Measurements from ENCODE around the gene TGFBR3. TPM values are rescaled to one million over a fixed set of nuclear protein-coding genes. Genes with fewer than 3 reads are reported as not detected.
A peak's percentile ranks its signal among the peaks of the same experiment; 100 is the strongest.

Gene TGFBR3
- total RNA-seq, 2 experiments from 2014 or later = 12.9 to 13.0 TPM

DNA sequence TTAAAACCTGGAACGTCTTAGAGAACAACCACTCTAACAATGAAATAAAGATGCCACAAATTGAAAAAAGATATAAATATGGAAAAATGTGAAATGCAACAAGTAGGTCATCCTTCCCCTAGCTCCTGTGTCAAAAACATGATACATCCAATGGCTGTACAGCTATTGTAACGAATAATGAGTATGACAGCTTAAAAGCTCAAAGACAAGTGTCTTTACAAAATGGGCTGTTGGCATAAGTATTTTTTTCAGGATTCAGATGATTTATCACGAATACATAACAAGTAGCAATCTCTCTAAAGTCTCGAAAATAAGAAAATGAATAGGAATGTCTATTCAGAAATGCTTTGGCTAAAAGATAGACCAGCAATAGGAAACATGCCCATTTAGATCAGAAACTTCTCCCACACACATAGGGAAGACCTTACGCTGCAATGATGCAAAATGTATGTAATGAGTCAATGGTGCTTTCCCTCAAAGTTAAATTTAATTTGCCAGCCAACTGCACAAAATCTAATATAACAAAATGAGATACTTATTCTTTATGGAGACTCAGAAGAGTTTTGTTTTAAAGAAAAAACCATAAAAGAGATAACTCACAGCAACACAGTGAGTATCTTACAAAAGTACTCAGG lies 8.3 kb downstream of the TGFBR3 start:
- Mint-ChIP-seq H3K4me3 (no peak overlapping the region), H3K4me1 (peaks cover 45% of the 10 kb centered on the region), H3K27me3 (peaks cover 40% of the 10 kb centered on the region), H3K27ac (no peak overlapping the region), H3K36me3 (ENCODE audit: low read depth) (peaks cover 2% of the 10 kb centered on the region), H3K9me3 (no peaks in the 10 kb centered on the region)
- DNase-seq = no peak
- CTCF ChIA-PET = no interaction called here
- POLR2A ChIA-PET = no interaction called here

DNA sequence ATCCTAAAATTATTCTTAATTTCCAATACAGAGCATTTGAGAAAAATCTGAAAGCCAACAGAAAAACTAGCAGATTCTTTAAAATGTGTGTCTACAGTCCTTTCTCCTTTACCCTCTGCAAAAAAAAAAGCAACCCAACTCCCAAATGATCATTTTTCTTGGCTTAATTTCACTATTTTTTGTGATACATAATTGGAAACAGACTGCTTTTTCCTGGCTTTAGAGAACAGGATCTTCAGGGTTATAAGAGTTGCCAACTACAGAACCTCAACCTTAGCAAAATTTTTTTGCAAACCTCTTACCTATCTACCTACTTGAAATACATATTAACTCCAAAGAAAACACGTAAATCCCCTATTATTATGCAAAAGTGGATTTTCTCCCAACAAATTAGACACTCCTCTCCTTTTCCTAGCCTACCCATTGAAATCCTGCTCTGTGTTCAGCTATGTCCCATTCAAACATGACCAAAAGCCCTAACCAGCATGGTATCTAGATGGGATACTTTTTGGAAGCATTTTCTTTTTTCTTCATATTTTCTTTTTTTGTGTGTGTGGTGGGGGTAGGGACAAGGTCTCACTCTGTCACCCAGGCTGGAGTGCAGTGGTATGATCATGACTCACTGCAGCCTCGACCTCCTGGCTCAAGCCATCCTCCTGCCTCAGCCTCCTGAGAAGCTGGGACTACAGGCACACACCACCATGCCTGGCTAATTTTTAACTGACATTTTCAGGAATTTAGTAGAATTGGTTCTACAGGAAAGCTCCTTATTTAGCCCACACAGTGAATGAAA lies 9.0 kb downstream of the TGFBR3 start:
- no peak for DNase-seq
- Mint-ChIP-seq H3K9me3 (no peaks in the 10 kb centered on the region), H3K36me3 (ENCODE audit: low read depth) (peaks cover 2% of the 10 kb centered on the region)

DNA sequence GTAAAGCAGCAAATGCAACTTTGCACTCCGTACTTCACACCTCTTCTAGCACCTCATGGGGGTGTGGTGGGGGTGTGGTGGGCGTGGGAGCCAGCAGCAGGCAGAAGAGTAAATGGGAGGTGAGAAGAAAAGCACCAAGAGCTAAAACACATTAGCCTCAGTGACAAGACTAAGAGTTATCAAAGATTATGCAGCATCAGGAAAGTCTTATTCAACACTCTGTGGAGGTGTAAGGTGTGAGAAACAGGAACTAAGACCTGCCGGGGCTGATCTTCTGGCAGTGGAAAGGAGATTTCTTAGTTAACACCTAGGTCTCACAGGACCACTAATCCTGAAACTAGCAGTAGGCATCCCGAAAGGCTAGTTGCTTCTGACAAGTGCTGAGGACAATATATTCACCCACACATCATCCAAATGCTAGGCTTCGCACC lies 9.9 kb downstream of the TGFBR3 start:
- no peaks in the 10 kb centered on the region for H3K9me3 Mint-ChIP-seq
- ChIA-PET POLR2A (no interaction called here), CTCF (interaction anchor here (1.1 kb wide), 1 partner anchor 16 kb away, joined by 4 read pairs; no protein-coding TSS in a partner anchor)
- no peak overlapping the region for H3K4me3 Mint-ChIP-seq
- H3K4me1 Mint-ChIP-seq = peaks cover 61% of the 10 kb centered on the region
- no peak for DNase-seq
- H3K27me3 Mint-ChIP-seq = peaks cover 39% of the 10 kb centered on the region
- no peak overlapping the region for H3K27ac Mint-ChIP-seq
- H3K36me3 Mint-ChIP-seq (ENCODE audit: low read depth) = peaks cover 2% of the 10 kb centered on the region

More for the DNA sequence above, 9.0 kb downstream of the TGFBR3 start:
- ChIA-PET CTCF (no interaction called here), POLR2A (no interaction called here)
- H3K4me1 Mint-ChIP-seq = peaks cover 52% of the 10 kb centered on the region
- H3K27ac Mint-ChIP-seq = no peak overlapping the region
- H3K27me3 Mint-ChIP-seq = peaks cover 40% of the 10 kb centered on the region
- H3K4me3 Mint-ChIP-seq = no peak overlapping the region

DNA sequence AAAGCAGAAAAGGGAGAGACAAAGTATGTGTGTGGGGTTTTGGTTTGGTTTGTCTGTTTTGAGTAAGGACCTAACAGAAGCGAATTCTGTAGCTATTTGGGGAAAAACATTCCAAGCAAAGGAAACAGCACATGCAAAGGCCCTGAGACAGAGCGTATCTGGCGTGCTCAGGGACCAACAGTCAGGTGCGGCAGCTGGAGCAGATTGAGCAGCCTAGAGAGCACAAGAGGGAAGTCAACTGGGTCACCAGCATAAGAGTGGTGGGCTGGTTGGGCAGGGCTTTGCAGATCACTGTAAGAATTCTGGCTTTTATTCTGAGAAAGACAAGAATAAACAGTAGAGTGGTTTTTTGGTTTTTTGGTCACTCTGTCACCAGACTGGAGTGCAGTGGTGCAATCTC lies 11.8 kb downstream of the TGFBR3 start:
- no peak overlapping the region for H3K4me3 Mint-ChIP-seq
- peaks cover 36% of the 10 kb centered on the region for H3K27me3 Mint-ChIP-seq
- peaks cover 2% of the 10 kb centered on the region for H3K36me3 Mint-ChIP-seq (ENCODE audit: low read depth)
- H3K4me1 Mint-ChIP-seq = peaks cover 68% of the 10 kb centered on the region
- CTCF ChIA-PET = interaction anchor here (1.0 kb wide), 1 partner anchor 10 kb away, joined by 3 read pairs; no protein-coding TSS in a partner anchor
- no peaks in the 10 kb centered on the region for H3K9me3 Mint-ChIP-seq
- H3K27ac Mint-ChIP-seq = no peak overlapping the region
- POLR2A ChIA-PET = no interaction called here
- no peak for DNase-seq

DNA sequence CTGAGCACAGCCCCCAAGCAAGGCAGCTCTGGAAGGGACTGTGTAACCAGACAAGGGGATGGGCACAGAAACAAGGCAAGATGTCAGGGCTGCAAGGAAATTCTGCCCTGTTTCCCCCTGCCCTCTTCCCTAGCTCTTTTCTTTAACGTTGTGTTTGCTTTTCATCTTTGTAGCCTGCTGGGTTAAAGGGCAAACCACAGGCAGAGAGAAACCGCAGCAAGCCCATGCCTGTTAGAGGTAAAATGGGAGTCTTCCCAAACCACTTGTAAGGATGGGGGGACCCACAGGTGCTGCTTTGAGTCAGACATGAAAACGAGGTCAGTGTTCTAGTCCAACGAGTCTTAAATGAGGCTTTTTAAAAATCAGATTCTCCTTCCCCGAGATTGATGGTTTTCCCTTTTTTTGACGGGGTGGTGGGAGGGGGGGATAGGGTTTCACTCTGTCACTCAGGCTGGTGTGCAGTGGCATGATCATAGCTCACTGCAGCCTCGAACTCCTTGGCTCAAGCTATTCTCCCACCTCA lies 13.3 kb downstream of the TGFBR3 start:
- POLR2A ChIA-PET = no interaction called here
- no peaks in the 10 kb centered on the region for H3K9me3 Mint-ChIP-seq
- peaks cover 26% of the 10 kb centered on the region for H3K27me3 Mint-ChIP-seq
- H3K4me3 Mint-ChIP-seq = peak overlapping the region; percentile 25
- H3K36me3 Mint-ChIP-seq (ENCODE audit: low read depth) = peaks cover 2% of the 10 kb centered on the region
- peak; percentile 54 for DNase-seq
- H3K27ac Mint-ChIP-seq = no peak overlapping the region
- H3K4me1 Mint-ChIP-seq = peaks cover 56% of the 10 kb centered on the region
- CTCF ChIA-PET = interaction anchor here (1.0 to 1.4 kb wide), 5 partner anchors 11 to 67 kb away, joined by 3 read pairs; partner anchors contain the start of gene TGFBR3

DNA sequence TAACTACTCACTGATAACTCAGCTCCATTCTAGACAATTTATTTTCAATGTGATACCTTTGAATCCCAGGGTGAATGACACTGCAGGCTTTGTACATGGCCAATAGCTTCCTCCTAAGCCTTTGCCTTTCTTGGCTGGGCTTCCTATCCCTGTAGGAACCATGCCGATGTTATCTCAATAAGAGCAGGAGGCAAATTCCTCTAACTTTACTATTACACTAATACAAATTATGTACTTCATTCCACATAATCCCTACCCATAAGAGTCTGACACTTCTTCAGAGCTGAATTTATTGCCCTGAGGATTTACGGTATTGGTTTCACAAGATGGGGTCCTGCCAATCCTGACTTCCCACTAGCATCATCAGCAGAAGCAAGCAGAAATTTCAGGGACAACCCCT lies 14.0 kb downstream of the TGFBR3 start:
- ChIA-PET POLR2A (interaction anchor here (0.6 kb wide), 1 partner anchor 330 kb away, joined by 3 read pairs; no protein-coding TSS in a partner anchor), CTCF (interaction anchor here (0.6 to 1.4 kb wide), 5 partner anchors 10 to 67 kb away, joined by 3 read pairs; no protein-coding TSS in a partner anchor)
- Mint-ChIP-seq H3K4me1 (peaks cover 50% of the 10 kb centered on the region), H3K27me3 (peaks cover 21% of the 10 kb centered on the region), H3K9me3 (no peaks in the 10 kb centered on the region), H3K4me3 (no peak overlapping the region), H3K36me3 (ENCODE audit: low read depth) (peaks cover 2% of the 10 kb centered on the region), H3K27ac (no peak overlapping the region)
- DNase-seq = no peak

DNA sequence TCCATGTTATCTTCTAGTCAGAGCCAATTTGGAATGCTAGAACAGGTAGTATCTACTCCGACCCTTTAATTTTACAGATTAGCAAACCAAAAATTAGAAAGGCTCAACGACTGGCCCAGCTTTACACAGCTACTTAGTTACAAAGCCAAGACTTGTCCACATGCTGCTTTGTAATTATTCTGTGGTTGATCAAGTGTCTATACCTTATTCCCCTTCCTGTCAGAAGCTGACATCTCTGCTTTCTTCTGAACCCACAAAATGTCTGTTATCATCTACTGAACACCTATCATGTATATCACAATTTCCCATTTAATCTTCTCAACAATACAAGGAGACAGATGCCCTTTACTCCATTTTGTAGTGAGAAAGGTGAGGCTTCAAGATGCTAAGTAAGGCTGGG lies 15.6 kb downstream of the TGFBR3 start:
- Mint-ChIP-seq H3K27ac (no peak overlapping the region), H3K27me3 (peaks cover 10% of the 10 kb centered on the region), H3K4me3 (no peak overlapping the region), H3K36me3 (ENCODE audit: low read depth) (peaks cover 1% of the 10 kb centered on the region), H3K4me1 (peaks cover 40% of the 10 kb centered on the region), H3K9me3 (no peaks in the 10 kb centered on the region)
- DNase-seq = no peak
- ChIA-PET POLR2A (no interaction called here), CTCF (interaction anchor here (0.6 kb wide), 1 partner anchor 9 kb away, joined by 3 read pairs; no protein-coding TSS in a partner anchor)

DNA sequence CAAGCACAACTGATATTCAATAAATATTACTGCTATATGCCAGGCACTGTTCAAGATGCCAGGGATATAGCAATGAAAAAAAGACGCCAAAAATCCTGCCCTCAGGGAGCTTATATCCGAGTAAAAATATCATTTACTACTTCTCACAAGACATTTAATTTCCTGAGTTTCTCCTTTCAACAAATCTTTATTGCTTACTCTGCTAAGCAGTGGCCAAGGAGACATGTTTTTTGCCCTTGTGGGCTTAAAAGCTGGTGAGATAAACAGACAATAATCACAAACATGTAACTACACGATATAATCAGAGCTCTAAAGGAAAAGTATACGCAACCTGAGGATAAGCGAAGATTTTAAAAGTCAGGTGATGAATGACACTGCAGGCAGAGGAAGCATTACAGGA lies 19.5 kb downstream of the TGFBR3 start:
- Mint-ChIP-seq H3K27ac (no peak overlapping the region), H3K4me3 (no peak overlapping the region), H3K27me3 (no peaks in the 10 kb centered on the region), H3K9me3 (no peaks in the 10 kb centered on the region), H3K4me1 (peaks cover 21% of the 10 kb centered on the region), H3K36me3 (ENCODE audit: low read depth) (no peaks in the 10 kb centered on the region)
- DNase-seq = no peak
- ChIA-PET POLR2A (no interaction called here), CTCF (interaction anchor here (0.7 to 1.3 kb wide), 3 partner anchors 14 to 32 kb away, joined by 3 to 4 read pairs (median 3); no protein-coding TSS in a partner anchor)

DNA sequence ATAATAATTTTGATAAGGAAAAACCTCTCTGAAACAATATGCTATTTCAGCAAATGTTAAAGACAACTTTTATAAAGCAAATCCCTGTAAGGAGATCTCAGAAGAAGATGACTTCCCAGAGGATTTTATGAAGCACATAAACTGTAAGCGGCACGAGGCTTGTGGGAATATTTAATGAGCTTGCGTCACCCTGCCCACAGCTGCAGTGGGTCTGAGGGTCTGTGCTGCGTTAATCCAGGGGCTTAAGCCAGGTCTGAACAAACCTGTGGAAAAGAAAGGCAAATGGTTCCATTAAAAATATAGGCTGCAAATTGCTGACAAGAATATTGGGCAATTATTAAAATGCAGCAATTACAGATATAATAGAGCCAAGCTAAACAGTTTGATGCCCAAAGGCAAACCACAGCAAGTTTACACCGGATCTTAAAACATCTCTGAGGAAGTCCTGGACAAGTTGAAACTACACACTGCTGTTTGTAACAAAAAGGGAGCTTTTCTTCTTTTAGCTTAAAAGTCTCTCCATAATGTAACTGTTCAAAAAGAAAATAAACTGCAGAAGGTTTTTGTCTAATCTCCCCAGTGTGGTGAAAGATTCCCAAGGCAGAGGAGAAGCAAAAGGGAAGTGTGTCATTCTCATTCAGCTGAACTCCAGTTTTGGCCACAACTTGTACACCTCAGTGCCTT lies 21.8 kb downstream of the TGFBR3 start:
- ChIA-PET POLR2A (interaction anchor here (0.6 kb wide), 2 partner anchors 100 to 111 kb away, joined by 3 to 6 read pairs; no protein-coding TSS in a partner anchor), CTCF (interaction anchor here (0.8 kb wide), 1 partner anchor 10 kb away, joined by 3 read pairs; no protein-coding TSS in a partner anchor)
- H3K4me1 Mint-ChIP-seq = peaks cover 8% of the 10 kb centered on the region

DNA sequence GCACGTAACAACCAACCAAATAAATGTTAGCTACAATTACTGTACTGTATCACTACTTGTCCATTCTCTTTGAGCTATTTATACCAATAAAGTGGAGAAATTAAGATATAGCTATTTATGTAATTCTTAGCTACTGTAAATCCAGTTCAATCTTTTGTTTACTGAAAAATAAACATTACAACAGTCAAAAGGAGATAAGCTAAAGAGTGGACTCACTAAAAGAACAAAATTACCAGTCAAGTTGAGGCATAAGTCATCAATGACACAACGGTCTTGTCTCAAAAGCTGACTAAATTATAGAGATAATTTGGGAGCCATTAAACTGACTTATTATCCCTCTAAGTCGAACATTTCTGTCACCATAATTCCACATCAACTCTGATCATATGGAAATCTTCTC lies 22.5 kb downstream of the TGFBR3 start:
- H3K9me3 Mint-ChIP-seq = no peaks in the 10 kb centered on the region
- H3K27me3 Mint-ChIP-seq = no peaks in the 10 kb centered on the region
- H3K36me3 Mint-ChIP-seq (ENCODE audit: low read depth) = peaks cover 5% of the 10 kb centered on the region
- H3K4me1 Mint-ChIP-seq = peaks cover 8% of the 10 kb centered on the region
- ChIA-PET POLR2A (interaction anchor here (0.6 kb wide), 1 partner anchor 111 kb away, joined by 6 read pairs; no protein-coding TSS in a partner anchor), CTCF (no interaction called here)
- H3K27ac Mint-ChIP-seq = no peak overlapping the region
- no peak for DNase-seq
- H3K4me3 Mint-ChIP-seq = no peak overlapping the region

More for the DNA sequence above, 21.8 kb downstream of the TGFBR3 start:
- peaks cover 5% of the 10 kb centered on the region for H3K36me3 Mint-ChIP-seq (ENCODE audit: low read depth)
- no peaks in the 10 kb centered on the region for H3K9me3 Mint-ChIP-seq
- H3K27ac Mint-ChIP-seq = no peak overlapping the region
- no peak for DNase-seq
- H3K27me3 Mint-ChIP-seq = no peaks in the 10 kb centered on the region
- H3K4me3 Mint-ChIP-seq = no peak overlapping the region

DNA sequence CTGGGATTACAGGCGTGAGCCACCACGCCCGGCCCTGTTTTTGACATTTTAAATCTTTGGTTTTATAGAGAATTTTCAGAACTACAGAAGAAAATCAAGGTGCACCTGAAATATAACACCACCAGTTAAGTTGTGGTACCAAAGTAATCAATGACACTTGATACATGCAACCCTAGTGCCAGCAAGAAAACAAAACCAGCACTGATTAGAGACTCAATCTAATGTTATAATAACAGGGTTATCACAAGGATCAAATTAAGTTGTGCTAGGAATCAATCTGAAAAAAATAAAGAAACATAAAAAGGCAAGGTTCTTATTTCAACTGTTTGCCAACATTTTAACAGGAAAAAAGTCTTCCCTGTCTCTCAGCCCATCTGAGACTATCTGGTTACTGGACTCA lies 23.8 kb downstream of the TGFBR3 start:
- POLR2A ChIA-PET = no interaction called here
- Mint-ChIP-seq H3K9me3 (no peaks in the 10 kb centered on the region), H3K4me1 (peaks cover 8% of the 10 kb centered on the region), H3K36me3 (ENCODE audit: low read depth) (peaks cover 5% of the 10 kb centered on the region), H3K27me3 (no peaks in the 10 kb centered on the region), H3K4me3 (no peak overlapping the region), H3K27ac (no peak overlapping the region)
- CTCF ChIA-PET = interaction anchor here (0.6 kb wide), 1 partner anchor 9 kb away, joined by 3 read pairs; no protein-coding TSS in a partner anchor
- DNase-seq = no peak

DNA sequence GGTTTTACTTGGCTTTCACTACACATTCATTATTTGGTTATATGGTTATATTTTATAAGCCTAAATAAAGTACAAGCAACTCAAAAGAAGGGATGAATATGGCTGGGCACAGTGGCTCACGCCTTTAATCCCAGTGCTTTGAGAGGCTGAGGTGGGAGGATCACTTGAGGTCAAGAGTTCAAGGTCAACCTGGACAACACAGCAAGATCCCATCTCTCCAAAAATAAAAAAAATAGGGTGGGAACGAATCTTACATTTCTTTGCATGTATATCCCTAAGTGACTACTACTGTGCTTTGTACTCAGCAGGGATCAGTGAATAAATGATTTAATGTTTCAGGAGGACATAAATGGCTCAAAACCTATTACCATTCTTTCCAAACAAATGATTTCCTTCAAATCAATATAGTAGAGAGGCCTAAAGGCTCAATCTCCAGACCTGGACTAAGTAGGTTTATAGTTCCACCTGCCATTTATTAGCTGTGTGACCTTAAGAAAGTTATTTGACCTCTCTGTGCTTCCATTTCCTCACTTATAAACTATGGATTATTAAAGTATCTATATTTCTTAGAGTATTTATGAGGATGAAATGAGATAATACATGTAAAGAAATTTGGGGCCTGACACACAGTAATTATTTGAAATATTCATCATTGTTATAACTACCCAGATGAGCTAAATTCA lies 28.3 kb downstream of the TGFBR3 start:
- Mint-ChIP-seq H3K9me3 (peaks cover 4% of the 10 kb centered on the region), H3K27me3 (no peaks in the 10 kb centered on the region), H3K27ac (no peak overlapping the region), H3K4me1 (no peaks in the 10 kb centered on the region), H3K4me3 (no peak overlapping the region), H3K36me3 (ENCODE audit: low read depth) (peaks cover 5% of the 10 kb centered on the region)
- DNase-seq = no peak
- CTCF ChIA-PET = interaction anchor here (0.6 kb wide), 1 partner anchor 145 kb away, joined by 3 read pairs; no protein-coding TSS in a partner anchor
- POLR2A ChIA-PET = no interaction called here

All from activated CD4-positive, alpha-beta T cell treated with anti-CD3 and anti-CD28 coated beads, Interleukin-2, amount 10 ng/mL, durations not matched to agents 7 days and 5 days (primary cell).